Superior temporal gyrus (tissue), 1 donor: Measurements from ENCODE around the gene CD274.
"Not testable (repeated sequence)": the region's sequence is repeated elsewhere in the genome, so short reads cannot be mapped to it uniquely, and the experiment has no call there.

ENCODE experiments used
- DNase-seq: peaks from one replicate; pipeline ENCODE4 v3.0.0-alpha.2; 2016; ENCODE audit errors: extremely low spot score

Gene CD274

GRCh38 chr9:5438301-5439162 lies 11.8 kb upstream of the CD274 start:
- no peak for DNase-seq

GRCh38 chr9:5440426-5440825 lies 9.9 kb upstream of the CD274 start:
- no peak for DNase-seq

- DNase-seq, result no peak
Measured at GRCh38 chr9:5441043-5441442, 9.3 kb upstream of the CD274 start.

- peak; percentile 84 for DNase-seq
Measured at GRCh38 chr9:5442400-5443011, 7.8 kb upstream of the CD274 start.

GRCh38 chr9:5443850-5444249 lies 6.5 kb upstream of the CD274 start:
- DNase-seq, result no peak

- DNase-seq, result not testable (repeated sequence)
Measured at GRCh38 chr9:5445096-5445495, 5.2 kb upstream of the CD274 start.

DNA sequence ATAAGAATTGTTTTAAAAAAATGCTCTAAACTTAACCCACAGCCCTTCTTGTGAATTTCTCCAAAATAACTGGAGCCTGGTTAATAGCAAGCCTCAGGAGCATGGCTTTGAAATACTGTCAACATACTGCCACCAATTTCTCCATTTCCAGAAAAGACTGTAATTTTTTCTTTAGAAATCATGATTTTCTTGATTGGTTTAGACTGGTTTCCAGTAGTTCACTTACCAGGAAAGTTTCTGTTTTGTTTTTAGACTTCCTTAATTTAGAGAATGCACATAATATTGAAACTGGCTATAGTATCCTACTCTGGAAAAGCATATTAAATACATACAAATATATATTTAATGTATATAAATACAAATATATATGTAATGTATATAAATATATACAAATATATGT lies 4.5 kb upstream of the CD274 start:
- DNase-seq, result no peak

GRCh38 chr9:5446451-5447236 lies 3.7 kb upstream of the CD274 start:
- DNase-seq, result no peak

DNA sequence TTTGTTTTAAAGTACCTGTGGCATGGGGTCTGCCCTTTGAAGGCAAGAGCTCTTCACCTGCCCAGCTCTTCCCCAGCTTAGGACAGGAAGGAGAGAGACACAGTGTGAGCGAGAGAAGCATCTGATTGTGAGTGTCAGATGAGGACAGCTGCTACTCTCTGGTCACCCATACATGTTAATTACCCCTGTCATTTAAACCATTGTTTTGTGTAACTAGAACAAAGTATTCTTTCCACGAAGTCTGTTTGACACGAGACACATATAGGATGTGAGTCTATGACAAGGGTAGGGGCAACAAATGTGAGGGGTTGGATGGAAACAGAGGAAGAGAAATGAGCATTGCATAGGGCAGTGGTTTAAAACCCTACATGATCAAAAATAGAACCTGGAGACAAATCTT lies 3.0 kb upstream of the CD274 start:
- no peak for DNase-seq

DNA sequence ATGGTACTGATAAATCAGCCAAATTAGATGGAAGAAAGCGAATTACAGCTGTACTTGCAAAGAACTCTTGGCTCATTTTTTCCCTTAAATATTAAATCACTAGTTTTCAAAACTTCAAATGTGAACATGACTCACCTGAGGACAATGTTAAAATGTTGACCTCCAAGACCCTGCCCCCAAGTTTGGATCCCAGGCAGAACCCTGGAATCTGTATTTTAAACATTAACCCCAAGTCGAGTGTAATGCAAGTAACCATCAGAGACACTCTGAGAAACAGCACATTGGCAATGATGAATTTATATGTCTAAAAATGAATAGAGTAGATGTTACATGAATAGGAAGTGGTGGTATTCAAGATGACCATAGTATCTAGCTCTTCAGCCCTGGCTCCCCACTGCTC lies 2.3 kb upstream of the CD274 start:
- DNase-seq, result no peak

DNA sequence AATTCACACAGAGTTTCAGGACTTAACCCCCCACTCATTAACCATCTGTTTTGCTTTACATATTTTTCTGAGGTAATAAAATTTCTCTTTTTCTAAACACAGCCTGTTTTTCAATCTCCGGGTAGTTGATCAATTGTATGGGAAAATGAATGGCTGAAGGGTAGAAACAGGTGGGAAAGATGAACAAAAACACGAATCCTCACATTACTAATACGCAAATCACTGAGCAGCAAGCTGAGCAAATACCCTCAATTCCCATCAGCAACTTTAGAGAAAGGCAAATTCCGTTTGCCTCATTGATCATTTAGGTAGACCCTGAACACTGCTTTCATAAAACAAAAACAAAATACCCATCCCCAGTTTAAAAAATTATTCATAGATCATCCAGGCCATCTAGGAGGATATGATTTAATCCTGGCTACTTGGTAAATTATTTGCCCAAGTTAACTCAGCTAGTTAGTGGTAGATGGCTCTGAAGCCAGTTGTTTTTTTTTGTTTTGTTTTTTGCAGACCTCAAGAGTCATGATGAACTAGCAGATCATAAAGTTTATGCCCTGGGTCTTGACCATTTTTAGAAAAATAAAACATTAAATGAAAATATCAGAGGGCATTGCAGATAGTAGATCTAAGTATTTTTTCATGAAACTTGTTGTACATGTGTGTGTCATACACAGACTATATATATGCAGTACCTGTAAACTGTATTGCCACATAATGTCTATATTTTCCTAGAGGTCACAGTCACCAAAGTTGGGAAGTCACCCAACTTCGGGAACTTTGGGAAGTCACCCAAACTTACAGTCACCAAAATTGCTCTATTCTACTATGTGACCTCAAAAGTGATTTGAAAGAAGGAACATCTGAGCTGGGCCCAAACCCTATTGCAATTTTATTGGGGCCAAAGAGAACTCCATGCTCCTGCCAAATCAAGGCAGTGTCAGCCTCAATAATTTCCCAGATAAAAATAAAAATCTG lies 1.6 kb upstream of the CD274 start:
- DNase-seq, result no peak

GRCh38 chr9:5449521-5450358 lies 602 bp upstream of the CD274 start:
- DNase-seq, result peak; percentile 68

GRCh38 chr9:5452286-5452609 lies 1.9 kb downstream of the CD274 start:
- DNase-seq, result no peak

GRCh38 chr9:5453004-5453403 lies 2.7 kb downstream of the CD274 start:
- DNase-seq, result no peak

DNA sequence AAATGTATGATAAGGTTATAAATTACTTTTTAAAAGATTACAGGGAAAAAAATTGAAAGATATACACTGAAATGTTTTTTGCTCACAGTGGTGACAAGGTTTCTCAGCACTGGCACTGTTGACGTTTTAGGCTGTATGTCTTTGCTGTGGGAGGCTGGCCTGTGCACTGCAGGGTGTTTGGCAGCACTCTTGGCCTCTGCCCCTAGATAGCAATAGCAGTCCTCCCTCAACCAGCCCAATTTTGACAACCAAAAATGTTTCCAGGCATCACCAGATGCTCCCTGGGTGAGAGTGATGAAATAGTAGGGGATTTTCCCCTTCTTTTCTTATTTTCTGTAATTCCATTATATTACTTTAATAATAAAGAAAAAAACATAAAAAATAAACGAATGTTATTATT lies 3.3 kb downstream of the CD274 start:
- DNase-seq, result no peak

- no peak for DNase-seq
Measured at GRCh38 chr9:5455181-5455580, 4.8 kb downstream of the CD274 start.

DNA sequence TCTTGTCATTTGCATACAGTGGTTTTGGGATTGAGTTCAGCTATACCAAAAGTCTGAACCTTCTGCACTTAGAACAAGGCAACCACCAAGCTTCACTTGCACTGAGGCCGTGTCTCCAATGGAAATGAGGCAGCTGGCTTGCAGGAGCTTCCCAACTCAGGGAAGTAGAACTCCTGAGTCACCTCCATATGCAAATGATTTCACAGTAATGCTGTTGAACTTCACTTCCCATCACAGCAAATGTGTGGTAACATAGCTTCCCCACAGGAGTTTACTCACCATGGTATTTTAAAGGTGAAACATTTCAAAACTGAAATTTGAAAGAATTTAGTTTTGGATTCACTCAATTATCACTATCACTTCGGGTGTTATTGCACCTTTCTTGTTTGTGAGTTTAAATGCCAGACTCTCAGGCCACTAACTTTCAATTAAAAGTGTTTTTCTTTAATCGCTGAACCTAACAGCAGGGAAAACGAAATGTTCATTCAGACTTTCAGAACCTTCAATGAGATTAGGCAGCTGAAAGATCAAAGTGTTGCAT lies 9.0 kb downstream of the CD274 start:
- DNase-seq, result no peak

DNA sequence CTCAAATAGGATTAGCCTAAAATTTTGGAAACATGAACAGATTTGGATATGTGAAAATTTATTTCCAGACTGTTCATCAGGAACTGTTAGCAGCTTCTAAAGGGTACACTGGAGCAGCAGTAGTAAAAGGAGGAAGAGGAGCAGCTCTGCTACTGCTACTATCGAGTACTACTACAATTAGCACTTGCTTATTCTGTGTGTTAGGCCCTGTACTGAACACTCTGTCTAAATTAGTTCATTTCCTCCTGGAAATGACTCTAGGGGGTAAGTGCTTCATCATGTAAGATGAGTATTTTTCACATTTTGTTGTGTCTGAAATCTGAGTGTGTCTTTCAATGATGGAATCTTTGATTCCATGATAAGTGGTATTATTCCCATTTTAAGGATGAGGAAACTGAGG lies 9.8 kb downstream of the CD274 start:
- no peak for DNase-seq

- not testable (repeated sequence) for DNase-seq
Measured at GRCh38 chr9:5464831-5465330, 14.5 kb downstream of the CD274 start.

DNA sequence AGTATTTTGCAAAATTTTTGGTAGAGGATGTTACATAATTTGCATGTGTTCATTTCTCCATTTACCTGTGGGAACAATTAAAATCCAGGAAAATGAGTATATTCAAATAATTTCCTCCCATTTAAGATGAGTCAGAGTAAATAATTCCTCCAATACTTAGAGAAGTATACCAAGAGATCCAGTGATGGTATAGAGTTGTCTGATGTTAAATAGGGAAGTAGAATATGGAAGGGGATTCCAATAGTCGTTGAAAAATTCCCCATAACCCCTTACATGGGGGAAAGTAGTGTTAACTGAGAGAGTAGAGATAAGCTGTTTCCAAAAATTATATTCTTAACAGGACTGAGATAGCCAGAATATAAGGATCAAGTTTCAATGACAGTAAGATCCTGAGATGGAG lies 15.7 kb downstream of the CD274 start:
- DNase-seq, result no peak
